A549 (cell line): ENCODE results near the gene PRKN. TPM values are rescaled to one million over a fixed set of nuclear protein-coding genes. Genes with fewer than 3 reads are reported as not detected.

Source experiments
- ATAC-seq, 2 experiments: fragments of 200-7000 bp in 1 of 2; fragments of >200 bp in 1 of 2; cut with Nextera tagmentation in 1 of 2; cut with Tn5 transposase in 1 of 2; 3 replicates each; pipeline versions ENCODE4 v1.8.0 to v1.9.1; 2018 to 2020; ENCODE audit warnings: mild to moderate bottlenecking in 1 of 2, moderate library complexity in 1 of 2
- CTCF ChIA-PET: fragments of 300-600 bp; sonication (Branson Sonifier 250); formaldehyde crosslinking; extraction: SDS; loops from one replicate; lab custom pipeline; 2021; ENCODE audit warnings: antibody characterized with exemption, inconsistent platforms; lab: Yijun Ruan, JAX
- POLR2A ChIA-PET: fragments of 350-600 bp; formaldehyde crosslinking; extraction: SDS; loops from one replicate; lab custom pipeline; 2021; ENCODE audit warnings: antibody characterized with exemption, inconsistent platforms; lab: Yijun Ruan, JAX
- DNase-seq, 2 experiments: peaks; one replicate each; pipeline versions ENCODE4 v3.0.0 to v3.0.0-alpha.2; 2011 to 2016; ENCODE audit warnings: low read depth in 1 of 2, low spot score in 1 of 2
- FAIRE-seq: peaks from 2 replicates; lab custom pipeline; 2011; peaks lifted over from hg19 to GRCh38; lab: Jason Lieb, UNC
- H3K27ac ChIP-seq, 2 experiments: fragments of >200 bp; sonication (Bioruptor Twin); formaldehyde crosslinking; 3 replicates each; pipeline ENCODE4 v1.5.1; 2016 to 2017
- H3K4me1 ChIP-seq: fragments of >200 bp; sonication (Bioruptor Twin); formaldehyde crosslinking; 3 replicates; pipeline ENCODE4 v1.6.1; 2016
- H3K4me2 ChIP-seq: fragments of >200 bp; sonication (Bioruptor Twin); formaldehyde crosslinking; 3 replicates; pipeline ENCODE4 v1.6.1; 2016
- H3K4me3 ChIP-seq: fragments of >200 bp; sonication (Bioruptor Twin); formaldehyde crosslinking; 3 replicates; pipeline ENCODE4 v1.5.1; 2016
- H3K9me3 ChIP-seq: fragments of >200 bp; sonication (Bioruptor Twin); formaldehyde crosslinking; 3 replicates; pipeline ENCODE4 v1.6.1; 2016
- CBX2 ChIP-seq: fragments of 200-600 bp; sonication (generic); IDR thresholded peaks from 2 replicates; pipeline ENCODE4 v1.6.1; 2016; ENCODE audit warnings: low read depth, mild to moderate bottlenecking, borderline replicate concordance
- CBX8 ChIP-seq: fragments of 200-600 bp; sonication (generic); IDR thresholded peaks from 2 replicates; pipeline ENCODE4 v1.6.1; 2016
- CHD2 ChIP-seq: fragments of 150-350 bp; IDR thresholded peaks from 2 replicates; pipeline ENCODE4 v1.6.1; 2014; ENCODE audit warnings: low read length; ENCODE audit not compliant: partially characterized antibody
- EHF ChIP-seq: fragments of 250-450 bp; sonication (Bioruptor Pico); IDR thresholded peaks from 2 replicates; pipeline ENCODE4 v1.5.0; 2020; ENCODE audit warnings: mild to moderate bottlenecking
- EHMT2 ChIP-seq: fragments of 200-600 bp; sonication (generic); IDR thresholded peaks from 2 replicates; pipeline ENCODE4 v1.6.1; 2016; ENCODE audit warnings: antibody characterized with exemption, low read depth, mild to moderate bottlenecking, moderate library complexity
- EP300 ChIP-seq, 2 experiments: fragments of >200 bp; sonication (Bioruptor Twin); formaldehyde crosslinking; IDR thresholded peaks; 2 replicates in 1 of 2; 3 replicates in 1 of 2; pipeline ENCODE4 v1.6.1; 2016 to 2017
- FOSB ChIP-seq: fragments of 250-450 bp; sonication (Bioruptor Pico); IDR thresholded peaks from 2 replicates; pipeline ENCODE4 v1.5.0; 2020; ENCODE audit warnings: mild to moderate bottlenecking, moderate library complexity
- FOXS1 ChIP-seq: fragments of 250-450 bp; sonication (Bioruptor Pico); IDR thresholded peaks from 2 replicates; pipeline ENCODE4 v1.5.0; 2020; ENCODE audit warnings: mild to moderate bottlenecking, moderate library complexity
- HOXA7 ChIP-seq: fragments of 250-450 bp; sonication (Bioruptor Pico); IDR thresholded peaks from 2 replicates; pipeline ENCODE4 v1.5.0; 2020; ENCODE audit warnings: mild to moderate bottlenecking, moderate library complexity
- KDM1A ChIP-seq: fragments of 200-600 bp; sonication (generic); IDR thresholded peaks from 2 replicates; pipeline ENCODE4 v1.6.1; 2016; ENCODE audit warnings: low read depth, mild to moderate bottlenecking
- KDM5A ChIP-seq: fragments of 200-600 bp; sonication (generic); IDR thresholded peaks from 2 replicates; pipeline ENCODE4 v1.6.1; 2016; ENCODE audit warnings: antibody characterized with exemption, mild to moderate bottlenecking
- MAZ ChIP-seq: fragments of 150-350 bp; IDR thresholded peaks from 2 replicates; pipeline ENCODE4 v1.6.1; 2014; ENCODE audit warnings: antibody characterized with exemption, low read depth, low read length, borderline replicate concordance
- NR3C1 ChIP-seq: fragments of >200 bp; sonication (Bioruptor Twin); formaldehyde crosslinking; IDR thresholded peaks from 3 replicates; pipeline ENCODE4 v1.6.1; 2017
- POLR2A ChIP-seq: IDR thresholded peaks from 2 replicates; pipeline ENCODE4 v1.6.1; 2012; ENCODE audit warnings: mild to moderate bottlenecking, low read length
- RAD21 ChIP-seq, 2 experiments: fragments of >200 bp in 1 of 2; sonication (Bioruptor Twin) in 1 of 2; formaldehyde crosslinking in 1 of 2; IDR thresholded peaks in 1 of 2; conservative IDR thresholded peaks in 1 of 2; 2 replicates in 1 of 2; 3 replicates in 1 of 2; pipeline ENCODE4 v1.6.1; 2012 to 2018; ENCODE audit warnings: inconsistent platforms in 1 of 2
- RARB ChIP-seq: fragments of 250-450 bp; sonication (Bioruptor Pico); IDR thresholded peaks from 2 replicates; pipeline ENCODE4 v1.8.0; 2021; ENCODE audit warnings: mild to moderate bottlenecking, moderate library complexity
- RFX5 ChIP-seq: fragments of 450-650 bp; IDR thresholded peaks from 2 replicates; pipeline ENCODE4 v1.7.1; 2014; ENCODE audit warnings: antibody characterized with exemption, mild to moderate bottlenecking, moderate library complexity
- RNF2 ChIP-seq: fragments of 200-600 bp; sonication (generic); IDR thresholded peaks from 2 replicates; pipeline ENCODE4 v1.6.1; 2016; ENCODE audit warnings: low read depth, mild to moderate bottlenecking, antibody characterized with exemption, moderate library complexity, borderline replicate concordance
- SREBF2 ChIP-seq: fragments of 450-650 bp; IDR thresholded peaks from 2 replicates; pipeline ENCODE4 v1.6.1; 2014; ENCODE audit warnings: mild to moderate bottlenecking, moderate library complexity
- ZNF302 ChIP-seq: fragments of 250-450 bp; sonication (Bioruptor Pico); IDR thresholded peaks from 2 replicates; pipeline ENCODE4 v1.9.0; 2021; ENCODE audit warnings: inconsistent platforms, mild to moderate bottlenecking, moderate library complexity
- ZSCAN20 ChIP-seq: fragments of 250-450 bp; sonication (Bioruptor Pico); IDR thresholded peaks from 2 replicates; pipeline ENCODE4 v1.8.0; 2022; ENCODE audit warnings: mild to moderate bottlenecking, moderate library complexity
- WGBS: methylation state at CpG from one replicate; pipeline ENCODE4 v1.1.6; 2017; ENCODE audit errors: missing lambda C conversion rate; 5-methylcytosine and 5-hydroxymethylcytosine counted together
- polyA plus RNA-seq, 4 experiments: library from polyadenylated mRNA; depleted of rRNA in 3 of 4; stranded (reverse); fragments of >200 nt; fragmentation: RNase III in 1 of 4; extraction: RNeasy Plus Mini Kit Qiagen cat#74134 plus additional on column Dnase treatment in 1 of 4; gene quantifications; 2 replicates in 3 of 4; 3 replicates in 1 of 4; pipeline ENCODE4 v1.2.3, GENCODE V29; 2011 to 2017
- TF ChIP-seq, protein P1 (sequence below): fragments of >200 bp; sonication (Bioruptor Twin); formaldehyde crosslinking; IDR thresholded peaks from 3 replicates; pipeline ENCODE4 v1.6.1; 2016
- TF ChIP-seq, protein P2 (sequence below): fragments of >200 bp; sonication (Bioruptor Twin); formaldehyde crosslinking; IDR thresholded peaks from 3 replicates; pipeline ENCODE4 v1.5.1; 2016
- TF ChIP-seq, protein P3 (sequence below): fragments of 150-350 bp; IDR thresholded peaks from 2 replicates; pipeline ENCODE4 v1.6.1; 2014; ENCODE audit warnings: low read depth, mild to moderate bottlenecking, low read length
- TF ChIP-seq, protein P4 (sequence below): fragments of 450-650 bp; IDR thresholded peaks from 2 replicates; pipeline ENCODE4 v1.6.1; 2014; ENCODE audit warnings: antibody characterized with exemption
- TF ChIP-seq, protein P5 (sequence below): fragments of 250-450 bp; sonication (Bioruptor Pico); IDR thresholded peaks from 2 replicates; pipeline ENCODE4 v1.5.0; 2020; ENCODE audit warnings: low read depth, mild to moderate bottlenecking, moderate library complexity

The PRKN gene
- polyA plus RNA-seq, 2 of the 4 experiments (the other 2 are of a cell fraction), result 0.36 to 0.39 TPM

DNA sequence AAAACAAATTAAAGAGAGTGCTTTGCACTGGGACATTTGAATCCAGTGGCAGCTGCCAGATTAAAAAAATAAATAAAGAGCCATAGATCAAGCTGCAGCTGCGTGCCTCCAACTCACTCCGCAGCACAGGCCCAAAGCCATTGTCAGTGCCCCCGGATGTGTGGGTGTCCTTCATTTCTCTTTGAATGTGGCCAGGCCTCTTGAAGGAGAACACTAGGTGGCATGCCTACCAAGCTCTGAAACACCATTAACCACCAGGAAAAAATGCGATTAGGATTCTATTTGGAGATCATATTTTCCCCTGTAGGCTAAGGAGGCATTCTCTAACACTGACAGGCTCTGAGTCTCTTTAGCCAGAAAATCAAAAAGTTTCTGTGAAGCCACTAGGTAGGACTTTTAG is 549.8 kb downstream of the PRKN start:
- Histone ChIP-seq H3K4me1 (no peaks in the 10 kb centered on the region), H3K27ac (no peak overlapping the region), H3K4me3 (no peak overlapping the region), H3K4me2 (no peak overlapping the region), H3K9me3 (no peaks in the 10 kb centered on the region)
- WGBS, result 48% methylated on average over 4 of the region's 4 CpGs
- TF ChIP-seq KDM1A (no peak), RAD21 (conservative IDR thresholded peaks at IDR 0.05 in 1 of 2, IDR thresholded peaks at IDR 0.05 in 1 of 2) (0 out of 5 replicates have a peak, but pooled peaks of 1 of the 2 experiments have one; percentile 8), RFX5 (no peak), RARB (CRISPR knock-in tag) (no peak), FOXS1 (CRISPR knock-in tag) (no peak)
- CTCF ChIA-PET, result no interaction called here
- no peak for DNase-seq
- POLR2A ChIA-PET, result no interaction called here
- FAIRE-seq, result no peak
- no peak for ATAC-seq

DNA sequence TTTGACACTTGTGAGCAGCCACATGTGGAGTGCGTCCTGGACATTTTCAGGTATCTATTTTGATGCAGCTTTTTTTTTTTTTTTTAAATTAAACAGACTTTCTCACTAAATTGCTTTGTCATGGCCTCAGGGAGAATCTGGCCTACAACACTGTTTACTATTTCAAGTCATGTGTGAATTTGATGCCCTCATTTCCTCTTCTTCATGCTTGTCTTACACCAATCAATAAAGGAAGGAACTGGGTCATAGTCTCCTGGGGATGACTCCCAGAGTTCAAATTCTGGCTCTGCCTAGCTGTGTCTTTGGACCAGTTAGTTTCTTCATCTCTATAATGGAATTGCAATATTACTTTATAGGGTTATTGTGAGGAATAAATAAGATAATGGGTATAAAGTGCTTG is 554.1 kb downstream of the PRKN start:
- TF ChIP-seq KDM5A, result no peak
- TF ChIP-seq FOSB, result no peak
- no peak for TF ChIP-seq RNF2
- TF ChIP-seq, protein P1, sequence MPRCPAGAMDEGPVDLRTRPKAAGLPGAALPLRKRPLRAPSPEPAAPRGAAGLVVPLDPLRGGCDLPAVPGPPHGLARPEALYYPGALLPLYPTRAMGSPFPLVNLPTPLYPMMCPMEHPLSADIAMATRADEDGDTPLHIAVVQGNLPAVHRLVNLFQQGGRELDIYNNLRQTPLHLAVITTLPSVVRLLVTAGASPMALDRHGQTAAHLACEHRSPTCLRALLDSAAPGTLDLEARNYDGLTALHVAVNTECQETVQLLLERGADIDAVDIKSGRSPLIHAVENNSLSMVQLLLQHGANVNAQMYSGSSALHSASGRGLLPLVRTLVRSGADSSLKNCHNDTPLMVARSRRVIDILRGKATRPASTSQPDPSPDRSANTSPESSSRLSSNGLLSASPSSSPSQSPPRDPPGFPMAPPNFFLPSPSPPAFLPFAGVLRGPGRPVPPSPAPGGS, result no peak
- no peak for TF ChIP-seq NR3C1
- TF ChIP-seq EHMT2, result no peak
- TF ChIP-seq, protein P2, sequence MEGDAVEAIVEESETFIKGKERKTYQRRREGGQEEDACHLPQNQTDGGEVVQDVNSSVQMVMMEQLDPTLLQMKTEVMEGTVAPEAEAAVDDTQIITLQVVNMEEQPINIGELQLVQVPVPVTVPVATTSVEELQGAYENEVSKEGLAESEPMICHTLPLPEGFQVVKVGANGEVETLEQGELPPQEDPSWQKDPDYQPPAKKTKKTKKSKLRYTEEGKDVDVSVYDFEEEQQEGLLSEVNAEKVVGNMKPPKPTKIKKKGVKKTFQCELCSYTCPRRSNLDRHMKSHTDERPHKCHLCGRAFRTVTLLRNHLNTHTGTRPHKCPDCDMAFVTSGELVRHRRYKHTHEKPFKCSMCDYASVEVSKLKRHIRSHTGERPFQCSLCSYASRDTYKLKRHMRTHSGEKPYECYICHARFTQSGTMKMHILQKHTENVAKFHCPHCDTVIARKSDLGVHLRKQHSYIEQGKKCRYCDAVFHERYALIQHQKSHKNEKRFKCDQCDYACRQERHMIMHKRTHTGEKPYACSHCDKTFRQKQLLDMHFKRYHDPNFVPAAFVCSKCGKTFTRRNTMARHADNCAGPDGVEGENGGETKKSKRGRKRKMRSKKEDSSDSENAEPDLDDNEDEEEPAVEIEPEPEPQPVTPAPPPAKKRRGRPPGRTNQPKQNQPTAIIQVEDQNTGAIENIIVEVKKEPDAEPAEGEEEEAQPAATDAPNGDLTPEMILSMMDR, result no peak
- no peak for TF ChIP-seq POLR2A
- ChIA-PET CTCF (interaction anchor here (1.0 kb wide), 1 partner anchor 39 kb away, joined by 3 read pairs; no protein-coding TSS in a partner anchor), POLR2A (no interaction called here)
- DNase-seq (no peak), ATAC-seq (no peak), FAIRE-seq (no peak)
- no peak overlapping the region for H3K4me2 ChIP-seq
- 73% methylated on average over 1 of the region's 1 CpG for WGBS
- no peaks in the 10 kb centered on the region for H3K4me1 ChIP-seq
- H3K27ac ChIP-seq, result no peak overlapping the region
- no peak overlapping the region for H3K4me3 ChIP-seq
- no peaks in the 10 kb centered on the region for H3K9me3 ChIP-seq

DNA sequence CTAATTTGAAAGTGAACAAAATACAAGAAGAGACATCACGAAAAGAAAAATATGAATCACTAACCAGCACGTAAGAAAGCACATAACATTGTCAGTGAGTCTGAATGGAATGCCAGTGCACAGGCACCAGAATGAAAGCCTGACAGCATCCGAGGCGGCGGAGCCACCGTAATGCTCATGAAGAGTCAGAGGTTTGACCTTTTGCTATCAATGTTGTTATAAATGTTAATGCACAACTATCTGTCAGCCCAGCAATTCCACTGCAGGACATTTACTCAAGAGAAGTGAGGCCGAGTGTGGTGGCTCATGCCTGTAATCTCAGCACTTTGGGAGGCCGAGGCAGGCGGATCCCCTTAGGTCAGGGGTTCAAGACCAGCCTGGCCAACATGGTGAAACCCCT is 562.1 kb downstream of the PRKN start:
- WGBS, result 67% methylated on average over 6 of the region's 9 CpGs
- Histone ChIP-seq H3K9me3 (no peaks in the 10 kb centered on the region), H3K4me1 (no peaks in the 10 kb centered on the region), H3K27ac (no peak overlapping the region), H3K4me3 (no peak overlapping the region), H3K4me2 (no peak overlapping the region)
- DNase-seq, result no peak
- no peak for ATAC-seq
- POLR2A ChIA-PET, result no interaction called here
- FAIRE-seq, result no peak
- CTCF ChIA-PET, result no interaction called here
- TF ChIP-seq CBX8 (no peak), ZSCAN20 (CRISPR knock-in tag) (no peak), EHF (CRISPR knock-in tag) (no peak), KDM5A (no peak), ZNF302 (CRISPR knock-in tag) (no peak), EP300 (IDR thresholded peaks at IDR 0.05) (no peak), CBX2 (no peak), HOXA7 (no peak), MAZ (no peak), SREBF2 (no peak), CHD2 (no peak), RNF2 (no peak), RAD21 (conservative IDR thresholded peaks at IDR 0.05 in 1 of 2, IDR thresholded peaks at IDR 0.05 in 1 of 2) (no peak)
- TF ChIP-seq, protein P3, sequence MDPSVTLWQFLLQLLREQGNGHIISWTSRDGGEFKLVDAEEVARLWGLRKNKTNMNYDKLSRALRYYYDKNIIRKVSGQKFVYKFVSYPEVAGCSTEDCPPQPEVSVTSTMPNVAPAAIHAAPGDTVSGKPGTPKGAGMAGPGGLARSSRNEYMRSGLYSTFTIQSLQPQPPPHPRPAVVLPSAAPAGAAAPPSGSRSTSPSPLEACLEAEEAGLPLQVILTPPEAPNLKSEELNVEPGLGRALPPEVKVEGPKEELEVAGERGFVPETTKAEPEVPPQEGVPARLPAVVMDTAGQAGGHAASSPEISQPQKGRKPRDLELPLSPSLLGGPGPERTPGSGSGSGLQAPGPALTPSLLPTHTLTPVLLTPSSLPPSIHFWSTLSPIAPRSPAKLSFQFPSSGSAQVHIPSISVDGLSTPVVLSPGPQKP, result no peak
- TF ChIP-seq, protein P4, sequence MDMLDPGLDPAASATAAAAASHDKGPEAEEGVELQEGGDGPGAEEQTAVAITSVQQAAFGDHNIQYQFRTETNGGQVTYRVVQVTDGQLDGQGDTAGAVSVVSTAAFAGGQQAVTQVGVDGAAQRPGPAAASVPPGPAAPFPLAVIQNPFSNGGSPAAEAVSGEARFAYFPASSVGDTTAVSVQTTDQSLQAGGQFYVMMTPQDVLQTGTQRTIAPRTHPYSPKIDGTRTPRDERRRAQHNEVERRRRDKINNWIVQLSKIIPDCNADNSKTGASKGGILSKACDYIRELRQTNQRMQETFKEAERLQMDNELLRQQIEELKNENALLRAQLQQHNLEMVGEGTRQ, result no peak
- TF ChIP-seq, protein P5, sequence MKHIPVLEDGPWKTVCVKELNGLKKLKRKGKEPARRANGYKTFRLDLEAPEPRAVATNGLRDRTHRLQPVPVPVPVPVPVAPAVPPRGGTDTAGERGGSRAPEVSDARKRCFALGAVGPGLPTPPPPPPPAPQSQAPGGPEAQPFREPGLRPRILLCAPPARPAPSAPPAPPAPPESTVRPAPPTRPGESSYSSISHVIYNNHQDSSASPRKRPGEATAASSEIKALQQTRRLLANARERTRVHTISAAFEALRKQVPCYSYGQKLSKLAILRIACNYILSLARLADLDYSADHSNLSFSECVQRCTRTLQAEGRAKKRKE (CRISPR knock-in tag), result no peak
- TF ChIP-seq, all 56 proteins: peak for 0
